HG03520 (cell line): ENCODE measurements around the gene RNF151.
"Not testable (repeated sequence)": the region's sequence is repeated elsewhere in the genome, so short reads cannot be mapped to it uniquely, and the experiment has no call there.

Experiments used
- ATAC-seq: cut with Tn5 transposase; IDR thresholded peaks from one replicate; pipeline ENCODE4 v1.9.1; 2021; ENCODE audit warnings: mild to moderate bottlenecking, moderate library complexity; ENCODE audit not compliant: unreplicated experiment

The RNF151 gene

DNA sequence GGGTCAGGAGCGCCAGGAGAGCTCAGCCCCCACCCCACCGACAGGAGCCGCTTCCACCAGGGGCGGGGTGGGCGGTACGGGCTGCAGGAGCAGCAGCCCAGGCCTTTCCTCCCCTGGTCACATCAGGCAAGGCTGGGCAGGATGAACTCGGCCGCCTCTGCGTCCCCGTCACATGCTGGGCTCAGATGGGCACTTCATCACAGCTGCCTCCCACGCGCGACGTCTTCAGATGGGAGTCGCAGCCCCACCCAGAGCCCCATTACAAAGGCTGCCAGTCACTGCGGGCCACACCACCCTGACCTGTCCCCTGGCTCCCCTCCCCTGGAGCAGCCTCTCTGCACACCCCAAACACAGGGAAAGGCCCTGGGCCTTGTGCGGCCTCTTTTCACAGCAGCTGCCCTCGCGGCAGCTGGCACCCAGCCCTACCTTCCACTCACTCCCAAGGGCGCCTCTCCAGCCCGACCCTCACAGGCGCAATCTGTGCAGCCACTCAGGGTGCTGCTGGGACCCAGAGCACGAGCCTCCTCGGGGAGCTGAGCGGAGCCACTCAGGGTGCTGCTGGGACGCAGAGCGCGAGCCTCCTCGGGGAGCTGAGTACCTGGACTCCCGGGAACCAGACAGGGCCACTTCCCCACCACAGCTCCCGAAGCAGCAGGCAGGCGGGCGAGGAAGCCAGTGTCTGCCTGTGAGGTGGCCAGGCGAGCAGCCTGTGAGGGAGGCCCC lies 38.3 kb downstream of the RNF151 start:
- no peak for ATAC-seq

DNA sequence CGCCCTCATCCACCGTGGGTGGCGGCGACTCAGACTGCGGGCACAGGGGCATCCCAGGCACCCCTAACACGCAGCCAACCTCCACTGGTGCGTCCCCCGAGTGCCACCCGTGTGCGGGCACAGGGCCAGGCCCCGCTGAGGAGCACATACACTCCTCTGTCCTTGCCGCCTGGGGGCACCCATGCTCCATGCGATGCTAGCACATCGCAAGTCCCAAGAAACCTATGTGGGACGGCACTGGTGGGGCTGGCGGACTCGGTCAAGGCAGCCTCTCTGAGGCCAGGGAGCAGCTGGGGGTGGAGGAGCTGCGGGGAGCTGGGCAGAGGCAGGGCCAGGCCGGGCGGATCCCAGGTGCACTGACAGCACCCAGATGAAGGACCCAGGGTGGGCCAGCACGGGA lies 39.0 kb downstream of the RNF151 start:
- ATAC-seq: no peak

GRCh38 chr16:2006317-2006716 lies 39.7 kb downstream of the RNF151 start:
- no peak for ATAC-seq

- no peak for ATAC-seq
These were observed 40.6 kb downstream of the RNF151 start for GRCh38 chr16:2007081-2007836.

DNA sequence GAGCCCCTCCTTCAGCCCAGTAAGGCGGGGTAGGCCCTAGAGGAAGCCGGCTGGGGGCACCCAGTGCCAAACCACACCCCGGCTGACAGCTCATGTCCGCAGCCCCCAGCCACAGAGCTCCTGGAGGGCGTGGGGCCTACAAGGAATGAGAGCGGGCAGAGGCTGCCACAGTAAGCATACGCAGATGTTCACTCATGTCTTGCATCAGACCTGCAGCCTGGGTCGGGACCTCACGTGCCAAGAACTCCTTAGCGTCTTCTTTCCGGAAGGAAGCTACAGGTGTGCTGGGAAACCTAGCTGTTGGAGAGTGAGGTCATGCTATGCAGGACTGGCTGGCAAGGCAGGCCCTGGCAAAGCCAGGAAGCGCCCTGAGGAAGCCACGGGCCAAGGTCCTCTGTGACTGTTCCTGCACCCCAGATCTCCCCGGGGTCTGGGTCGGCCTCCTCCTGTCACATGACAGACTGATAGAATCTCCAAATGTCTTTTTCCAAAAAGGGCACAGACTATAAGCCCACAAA lies 41.4 kb downstream of the RNF151 start:
- no peak for ATAC-seq

DNA sequence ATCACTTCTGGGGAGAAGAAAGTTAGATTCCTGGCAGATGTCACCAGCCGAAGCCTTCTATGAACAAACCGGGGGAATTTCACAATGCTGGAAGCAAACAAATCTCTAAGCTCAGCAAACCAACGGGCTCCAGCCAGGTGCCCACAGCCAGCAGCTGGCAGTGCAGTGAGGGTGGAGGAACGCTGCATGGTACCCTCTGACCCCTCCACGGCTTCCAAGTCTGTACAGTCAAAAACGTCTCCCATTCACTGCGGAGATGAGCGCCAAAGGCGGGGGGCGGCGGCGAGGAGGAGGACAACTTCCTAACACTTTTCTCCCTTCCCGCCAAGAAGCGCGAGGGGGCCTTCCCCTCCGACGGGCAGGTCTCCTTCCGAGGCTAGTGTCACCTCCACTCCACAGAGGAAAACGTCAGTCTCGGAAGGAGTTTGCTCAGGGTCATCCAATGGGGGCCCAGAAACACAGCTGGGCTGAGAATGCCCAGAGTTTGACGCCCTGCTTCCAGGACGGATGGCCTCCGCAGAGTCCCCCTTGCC lies 42.0 kb downstream of the RNF151 start:
- no peak for ATAC-seq

- ATAC-seq: peak; percentile 21
These were observed 42.6 kb downstream of the RNF151 start for GRCh38 chr16:2009164-2009711.

DNA sequence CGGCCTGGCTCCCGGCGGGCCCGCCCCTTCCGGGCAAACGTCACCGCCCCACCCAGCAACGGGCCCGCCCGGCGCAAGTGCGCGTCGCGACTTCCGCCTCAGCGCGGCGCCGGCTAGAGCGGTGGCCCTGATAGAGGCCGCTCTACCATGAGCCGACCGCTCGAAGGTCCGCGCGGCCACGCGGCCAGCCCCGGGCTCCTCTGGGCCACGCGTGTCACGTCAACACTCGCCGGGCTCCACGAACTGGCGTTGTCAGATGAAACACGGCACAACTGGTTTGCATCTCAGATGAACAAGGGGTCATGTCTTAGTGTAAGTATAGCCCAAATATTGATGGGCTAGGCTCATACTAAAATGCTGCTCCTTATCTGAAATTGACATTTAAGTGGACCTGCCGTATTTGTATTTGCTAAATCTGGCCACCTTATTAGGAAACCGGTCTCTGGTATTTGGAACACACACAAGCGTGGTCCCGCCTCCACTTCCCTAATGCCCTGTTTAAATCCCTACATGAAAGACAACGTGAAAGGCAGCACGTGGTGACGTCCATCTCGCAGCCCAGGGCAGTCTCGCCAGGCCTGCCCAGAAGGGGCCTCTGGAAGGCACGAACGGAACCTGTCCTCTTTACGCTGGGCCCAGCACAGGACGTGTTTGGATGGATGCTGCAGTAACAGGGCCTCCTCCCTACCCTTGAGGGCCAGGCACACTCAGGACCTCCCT lies 43.3 kb downstream of the RNF151 start, which contains the start of gene ZNF598:
Gene ZNF598 (minus strand): TSS at position 31 of the 720 bp plus-strand sequence.
- peak; percentile 70 for ATAC-seq

GRCh38 chr16:2011726-2012125 lies 45.1 kb downstream of the RNF151 start:
- not testable (repeated sequence) for ATAC-seq

GRCh38 chr16:2013527-2013926 lies 46.9 kb downstream of the RNF151 start:
- no peak for ATAC-seq

GRCh38 chr16:2015117-2015946 lies 48.7 kb downstream of the RNF151 start:
- no peak for ATAC-seq

GRCh38 chr16:2015947-2016208 lies 49.2 kb downstream of the RNF151 start:
- no peak for ATAC-seq

GRCh38 chr16:2016407-2016922 lies 49.8 kb downstream of the RNF151 start:
- no peak for ATAC-seq
